Peyer's patch (tissue), 4 donors: ENCODE measurements around the gene ST7. TPM values are rescaled to one million over a fixed set of nuclear protein-coding genes. Genes with fewer than 3 reads are reported as not detected.

ENCODE experiments used
- DNase-seq, 3 donors: peaks; one replicate each; pipeline ENCODE4 v3.0.0-alpha.2; 2017 to 2019
- H3K27ac ChIP-seq, 4 donors: fragments of 200-600 bp; sonication (generic); one replicate each; pipeline ENCODE4 v1.5.1; 2016 to 2019
- H3K27me3 ChIP-seq, 2 donors: fragments of 200-600 bp; sonication (generic); one replicate each; pipeline ENCODE4 v1.5.1; 2019
- H3K36me3 ChIP-seq, 3 donors: fragments of 200-600 bp; sonication (generic); one replicate each; pipeline ENCODE4 v1.5.1; 2016 to 2019
- H3K4me1 ChIP-seq, 4 donors: fragments of 200-600 bp; sonication (generic); one replicate each; pipeline ENCODE4 v1.5.1; 2016 to 2019
- H3K4me3 ChIP-seq, 4 donors: fragments of 200-600 bp; sonication (generic); 1 replicate in 3 of 4; 2 replicates in 1 of 4; pipeline ENCODE4 v1.5.1; 2016 to 2019; ENCODE audit warnings: mild to moderate bottlenecking in 1 of 4
- H3K9me3 ChIP-seq, 4 donors: fragments of 200-600 bp; sonication (generic); one replicate each; pipeline ENCODE4 v1.5.1; 2016 to 2019; ENCODE audit warnings: mild to moderate bottlenecking in 1 of 4
- CTCF ChIP-seq, 6 experiments: fragments of 450-650 bp in 4 of 6; fragments of 200-600 bp in 2 of 6; sonication (generic) in 1 of 6; IDR thresholded peaks; one replicate each; pipeline ENCODE4 v1.5.1; 2017 to 2019; ENCODE audit warnings: antibody characterized with exemption in 6 of 6, mild to moderate bottlenecking in 3 of 6, moderate library complexity in 1 of 6
- POLR2A ChIP-seq, 2 donors: fragments of 450-650 bp; IDR thresholded peaks; one replicate each; pipeline ENCODE4 v1.5.1; 2017; ENCODE audit warnings: antibody characterized with exemption in 2 of 2, mild to moderate bottlenecking in 2 of 2, moderate library complexity in 2 of 2
- total RNA-seq, 4 donors: library from RNA; depleted of rRNA; stranded (reverse); fragments of >200 nt; gene quantifications; one replicate each; pipeline ENCODE4 v1.1.0, GENCODE V29; 2016

The ST7 gene
- total RNA-seq, 4 donors from 2014 or later: 26.8 to 39.6 (median 29.8) TPM

- no peak overlapping the region for H3K27ac ChIP-seq
- H3K36me3 ChIP-seq: no peaks in the 10 kb centered on the region
- H3K4me1 ChIP-seq: no peaks in the 10 kb centered on the region
- H3K27me3 ChIP-seq: no peaks in the 10 kb centered on the region
- no peak overlapping the region for H3K4me3 ChIP-seq
- TF ChIP-seq POLR2A (IDR thresholded peaks at IDR 0.05) (no peak), CTCF (IDR thresholded peaks at IDR 0.05) (no peak)
- no peaks in the 10 kb centered on the region for H3K9me3 ChIP-seq
- no peak for DNase-seq
These were observed 132.0 kb downstream of the ST7 start for GRCh38 chr7:117085275-117085674.

- Histone ChIP-seq H3K27me3 (no peaks in the 10 kb centered on the region), H3K36me3 (no peaks in the 10 kb centered on the region), H3K4me1 (no peaks in the 10 kb centered on the region), H3K9me3 (no peaks in the 10 kb centered on the region), H3K27ac (no peak overlapping the region), H3K4me3 (no peak overlapping the region)
- DNase-seq: no peak
- TF ChIP-seq CTCF (IDR thresholded peaks at IDR 0.05) (no peak), POLR2A (IDR thresholded peaks at IDR 0.05) (no peak)
These were observed 132.6 kb downstream of the ST7 start for GRCh38 chr7:117085769-117086463.

GRCh38 chr7:117086788-117087187 is 133.5 kb downstream of the ST7 start:
- H3K36me3 ChIP-seq: no peaks in the 10 kb centered on the region
- DNase-seq: no peak

GRCh38 chr7:117087639-117088396 is 134.5 kb downstream of the ST7 start:
- DNase-seq: no peak
- no peaks in the 10 kb centered on the region for H3K36me3 ChIP-seq
- no peak overlapping the region for H3K4me3 ChIP-seq
- H3K27me3 ChIP-seq: no peaks in the 10 kb centered on the region
- no peak overlapping the region for H3K27ac ChIP-seq
- no peaks in the 10 kb centered on the region for H3K9me3 ChIP-seq
- no peaks in the 10 kb centered on the region for H3K4me1 ChIP-seq
- no peak for TF ChIP-seq POLR2A (IDR thresholded peaks at IDR 0.05)
- TF ChIP-seq CTCF (IDR thresholded peaks at IDR 0.05): no peak

More at GRCh38 chr7:117086788-117087187, 133.5 kb downstream of the ST7 start:
- no peaks in the 10 kb centered on the region for H3K4me1 ChIP-seq
- H3K9me3 ChIP-seq: no peaks in the 10 kb centered on the region
- TF ChIP-seq POLR2A (IDR thresholded peaks at IDR 0.05) (no peak), CTCF (IDR thresholded peaks at IDR 0.05) (no peak)
- no peak overlapping the region for H3K4me3 ChIP-seq
- H3K27me3 ChIP-seq: no peaks in the 10 kb centered on the region
- H3K27ac ChIP-seq: no peak overlapping the region

GRCh38 chr7:117088623-117089194 is 135.4 kb downstream of the ST7 start:
- no peaks in the 10 kb centered on the region for H3K27me3 ChIP-seq
- DNase-seq: no peak
- no peak overlapping the region for H3K27ac ChIP-seq
- no peak overlapping the region for H3K4me3 ChIP-seq
- no peaks in the 10 kb centered on the region for H3K36me3 ChIP-seq
- no peak for TF ChIP-seq CTCF (IDR thresholded peaks at IDR 0.05)
- TF ChIP-seq POLR2A (IDR thresholded peaks at IDR 0.05): no peak
- H3K4me1 ChIP-seq: no peaks in the 10 kb centered on the region
- no peaks in the 10 kb centered on the region for H3K9me3 ChIP-seq
